GM20000 (cell line): ENCODE results near the gene LGALS4.
"Not testable (repeated sequence)": the region's sequence is repeated elsewhere in the genome, so short reads cannot be mapped to it uniquely, and the experiment has no call there.

Experiments
- DNase-seq: peaks from one replicate; pipeline ENCODE4 v3.0.0; 2012; ENCODE audit warnings: low spot score
- CTCF ChIP-seq: IDR thresholded peaks from 2 replicates; pipeline ENCODE4 v1.5.1; 2012; ENCODE audit warnings: mild to moderate bottlenecking, control low read depth; ENCODE audit errors: extremely low read depth, missing control alignments

Gene LGALS4

GRCh38 chr19:38836159-38836982 lies 23.6 kb upstream of the LGALS4 start:
- TF ChIP-seq CTCF: no peak
- no peak for DNase-seq

- DNase-seq: no peak
- no peak for TF ChIP-seq CTCF
Observed at GRCh38 chr19:38834590-38834989, 21.8 kb upstream of the LGALS4 start.

- no peak for DNase-seq
- TF ChIP-seq CTCF: no peak
Observed at GRCh38 chr19:38834104-38834490, 21.4 kb upstream of the LGALS4 start.

- DNase-seq: no peak
- TF ChIP-seq CTCF: no peak
Observed at GRCh38 chr19:38833092-38833425, 20.3 kb upstream of the LGALS4 start.

- no peak for TF ChIP-seq CTCF
- peak; percentile 77 for DNase-seq
Observed at GRCh38 chr19:38831142-38831605, 18.4 kb upstream of the LGALS4 start.

GRCh38 chr19:38830039-38830733 lies 17.4 kb upstream of the LGALS4 start:
- no peak for DNase-seq
- TF ChIP-seq CTCF: no peak

- DNase-seq: not testable (repeated sequence)
Observed at GRCh38 chr19:38829203-38829602, 16.5 kb upstream of the LGALS4 start.
